NCI-H2029 treated with DMSO at 0.1 percent for 48 hours (cell line): Measurements from ENCODE around the gene PCP4.

Experiments
- DNase-seq: peaks from one replicate; lab custom pipeline; 2025; lab: John Stamatoyannopoulos, UW

The PCP4 gene

DNA sequence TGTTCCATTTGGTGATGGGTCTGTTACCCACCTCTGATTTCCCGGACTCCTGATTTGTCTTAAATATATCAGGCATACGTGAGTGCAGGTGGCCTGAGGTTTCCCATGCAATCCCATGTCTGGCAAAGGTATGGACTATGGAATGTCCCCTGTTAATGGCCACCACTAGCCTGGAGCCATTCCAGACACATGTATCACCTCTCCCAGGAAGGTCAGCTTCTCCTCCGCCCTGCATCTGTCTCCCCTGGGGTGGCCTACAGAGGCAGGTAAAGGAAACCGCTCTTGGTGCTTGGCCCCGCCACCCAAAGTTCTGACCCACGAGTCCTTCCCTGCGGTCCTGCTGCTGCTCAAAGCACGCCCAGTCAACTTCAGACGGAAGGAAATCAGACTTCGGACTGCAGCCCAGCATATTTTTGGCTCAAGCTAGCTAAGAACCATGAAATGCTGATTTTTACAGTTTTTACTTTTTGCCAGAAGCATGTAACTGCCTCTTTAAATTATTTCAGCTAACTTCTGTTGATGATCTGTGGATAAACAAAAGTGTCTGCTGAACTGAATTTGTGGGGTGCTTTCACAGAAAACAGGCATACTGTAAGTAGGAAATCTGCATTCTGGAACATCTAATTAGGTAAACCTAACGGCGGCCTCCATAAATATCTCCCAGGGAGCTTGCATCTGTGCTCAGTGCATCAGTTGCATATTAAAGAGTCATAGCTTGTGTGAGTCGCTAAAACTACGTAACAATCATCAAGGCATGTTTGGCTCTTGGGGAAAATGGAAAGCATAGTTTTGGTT lies 105.9 kb downstream of the PCP4 start:
- DNase-seq: no peak

DNA sequence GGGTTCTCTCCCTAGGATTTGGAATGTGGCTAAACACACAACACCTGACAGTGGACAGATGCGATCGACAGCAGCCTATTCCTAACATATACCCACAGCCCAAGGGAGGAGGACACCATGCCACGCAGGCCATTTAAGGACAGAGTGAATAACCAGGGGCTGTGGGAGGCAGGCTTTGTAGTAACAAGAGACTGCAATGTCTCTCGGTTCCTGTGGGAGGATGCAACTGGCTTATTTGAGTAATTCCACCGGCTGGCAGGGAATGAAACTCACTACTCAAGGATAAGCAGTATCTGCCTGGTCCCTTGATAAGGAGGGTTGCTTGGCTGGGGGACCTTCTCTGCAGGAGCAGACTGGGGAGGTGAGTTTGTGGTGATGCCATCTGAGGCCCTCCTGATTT lies 109.6 kb downstream of the PCP4 start:
- no peak for DNase-seq
